ENCODE data around the gene ELOVL5.
"Not testable (repeated sequence)": the region's sequence is repeated elsewhere in the genome, so short reads cannot be mapped to it uniquely, and the experiment has no call there.

The ELOVL5 gene

GRCh38 chr6:53327017-53327395 lies 21.7 kb downstream of the ELOVL5 start:
- no peak for DNase-seq

- no peak for DNase-seq
Observed at GRCh38 chr6:53326372-53327016, 22.3 kb downstream of the ELOVL5 start.

- DNase-seq: no peak
Observed at GRCh38 chr6:53325785-53326184, 23.0 kb downstream of the ELOVL5 start.

GRCh38 chr6:53322188-53323029 lies 26.3 kb downstream of the ELOVL5 start:
- no peak for DNase-seq

GRCh38 chr6:53321701-53322100 lies 27.0 kb downstream of the ELOVL5 start:
- no peak for DNase-seq

GRCh38 chr6:53320964-53321363 lies 27.8 kb downstream of the ELOVL5 start:
- DNase-seq: no peak

- no peak for DNase-seq
Observed at GRCh38 chr6:53318429-53318828, 30.3 kb downstream of the ELOVL5 start.

GRCh38 chr6:53317861-53318260 lies 30.9 kb downstream of the ELOVL5 start:
- no peak for DNase-seq

GRCh38 chr6:53317299-53317698 lies 31.5 kb downstream of the ELOVL5 start:
- not testable (repeated sequence) for DNase-seq

- DNase-seq: no peak
Observed at GRCh38 chr6:53316142-53316541, 32.6 kb downstream of the ELOVL5 start.

GRCh38 chr6:53315086-53315724 lies 33.5 kb downstream of the ELOVL5 start:
- DNase-seq: no peak

GRCh38 chr6:53313784-53314400 lies 34.9 kb downstream of the ELOVL5 start:
- DNase-seq: no peak

- DNase-seq: no peak
Observed at GRCh38 chr6:53312355-53312754, 36.4 kb downstream of the ELOVL5 start.

- DNase-seq: no peak
Observed at GRCh38 chr6:53311586-53311935, 37.2 kb downstream of the ELOVL5 start.

GRCh38 chr6:53310771-53311585 lies 37.8 kb downstream of the ELOVL5 start:
- DNase-seq: no peak

- no peak for DNase-seq
Observed at GRCh38 chr6:53309901-53310300, 38.8 kb downstream of the ELOVL5 start.

GRCh38 chr6:53309059-53309900 lies 39.5 kb downstream of the ELOVL5 start:
- DNase-seq: no peak

- no peak for DNase-seq
Observed at GRCh38 chr6:53306819-53307347, 41.9 kb downstream of the ELOVL5 start.

- not testable (repeated sequence) for DNase-seq
Observed at GRCh38 chr6:53306217-53306616, 42.5 kb downstream of the ELOVL5 start.

GRCh38 chr6:53305506-53306005 lies 43.2 kb downstream of the ELOVL5 start:
- not testable (repeated sequence) for DNase-seq

GRCh38 chr6:53304953-53305352 lies 43.8 kb downstream of the ELOVL5 start:
- DNase-seq: not testable (repeated sequence)

Data from cortex of kidney (tissue), 1 donor.